HEK293 (cell line): ENCODE results near the gene TEKT5.

Experiments used
- CTCF ChIP-seq: fragments of 450-650 bp; formaldehyde crosslinking; IDR thresholded peaks from 2 replicates; pipeline ENCODE4 v1.5.1; 2016; ENCODE audit warnings: missing biosample characterization, missing genetic modification characterization
- KLF16 ChIP-seq: fragments of 450-650 bp; formaldehyde crosslinking; IDR thresholded peaks from 2 replicates; pipeline ENCODE4 v1.5.1; 2017; ENCODE audit warnings: missing biosample characterization, missing genetic modification characterization
- REST ChIP-seq: fragments of 450-650 bp; formaldehyde crosslinking; IDR thresholded peaks from 2 replicates; pipeline ENCODE4 v1.5.1; 2016; ENCODE audit warnings: missing biosample characterization, missing genetic modification characterization
- SP2 ChIP-seq: fragments of 450-650 bp; formaldehyde crosslinking; IDR thresholded peaks from 2 replicates; pipeline ENCODE4 v1.5.1; 2016; ENCODE audit warnings: missing biosample characterization, missing genetic modification characterization
- TRIM28 ChIP-seq: IDR thresholded peaks from 2 replicates; pipeline ENCODE4 v1.6.1; 2011; ENCODE audit warnings: low read length, control low read depth, borderline replicate concordance
- ZNF140 ChIP-seq: fragments of 450-650 bp; formaldehyde crosslinking; IDR thresholded peaks from 2 replicates; pipeline ENCODE4 v1.5.1; 2016; ENCODE audit warnings: missing biosample characterization, missing genetic modification characterization
- ZNF169 ChIP-seq: fragments of 450-650 bp; formaldehyde crosslinking; IDR thresholded peaks from 2 replicates; pipeline ENCODE4 v1.5.1; 2016; ENCODE audit warnings: missing biosample characterization, missing genetic modification characterization
- ZNF274 ChIP-seq, 2 experiments: fragments of 200-500 bp in 1 of 2; fragments of 450-650 bp in 1 of 2; sonication (Bioruptor generic) in 1 of 2; formaldehyde crosslinking in 1 of 2; IDR thresholded peaks; 2 replicates each; pipeline versions ENCODE4 v1.5.1 to v1.6.1; 2014 to 2016; ENCODE audit warnings: borderline replicate concordance in 1 of 2, inconsistent platforms in 1 of 2, low read length in 1 of 2, missing biosample characterization in 1 of 2, missing genetic modification characterization in 1 of 2
- ZNF292 ChIP-seq: fragments of 450-650 bp; formaldehyde crosslinking; IDR thresholded peaks from 2 replicates; pipeline ENCODE4 v1.5.1; 2016; ENCODE audit warnings: low read depth, missing biosample characterization, missing genetic modification characterization, borderline replicate concordance
- ZNF302 ChIP-seq: fragments of 450-650 bp; formaldehyde crosslinking; IDR thresholded peaks from 2 replicates; pipeline ENCODE4 v1.5.1; 2016; ENCODE audit warnings: missing biosample characterization, missing genetic modification characterization, low read depth
- ZNF555 ChIP-seq: fragments of 450-650 bp; formaldehyde crosslinking; conservative IDR thresholded peaks from 2 replicates; pipeline ENCODE4 v1.5.1; 2017; ENCODE audit warnings: missing biosample characterization, mild to moderate bottlenecking, missing genetic modification characterization, inconsistent platforms
- ZNF558 ChIP-seq: fragments of 450-650 bp; formaldehyde crosslinking; IDR thresholded peaks from 2 replicates; pipeline ENCODE4 v1.5.1; 2016; ENCODE audit warnings: missing biosample characterization, missing genetic modification characterization
- ZNF792 ChIP-seq: fragments of 450-650 bp; formaldehyde crosslinking; IDR thresholded peaks from 2 replicates; pipeline ENCODE4 v1.5.1; 2016; ENCODE audit warnings: missing biosample characterization, missing genetic modification characterization

GRCh38 chr16:10728003-10728887 is 33.5 kb upstream of the TEKT5 start:
- TF ChIP-seq TRIM28 (no peak), SP2 (tag by site-specific recombination) (no peak), ZNF555 (tag by site-specific recombination) (no peak), ZNF274 (IDR thresholded peaks at IDR 0.05; ENCODE audit: low read length) (no peak), ZNF274 (tag by site-specific recombination; IDR thresholded peaks at IDR 0.05; ENCODE audit: borderline replicate concordance) (no peak), ZNF169 (no peak), CTCF (tag by site-specific recombination) (no peak), ZNF292 (tag by site-specific recombination) (no peak), KLF16 (tag by site-specific recombination) (no peak), ZNF140 (tag by site-specific recombination) (no peak), REST (tag by site-specific recombination) (no peak), ZNF792 (tag by site-specific recombination) (no peak), ZNF302 (tag by site-specific recombination) (no peak), ZNF558 (no peak)
